T-helper 17 cell (primary cell): ENCODE results near the gene CCDC167. TPM values are rescaled to one million over a fixed set of nuclear protein-coding genes. Genes with fewer than 3 reads are reported as not detected.

Experiments
- ATAC-seq: fragments of 150-1000 bp; cut with Tn5 transposase; 2 replicates; pipeline ENCODE4 v1.10.0; 2021; ENCODE audit warnings: mild to moderate bottlenecking, moderate library complexity
- DNase-seq, 3 donors: peaks; one replicate each; pipeline versions ENCODE4 v3.0.0 to v3.0.0-alpha.2; 2020 to 2021
- H3K9me3 ChIP-seq: one replicate; pipeline ENCODE4 v1.7.0; 2013; ENCODE audit warnings: low read length, mild to moderate bottlenecking; ENCODE audit not compliant: control insufficient read depth, poor library complexity, severe bottlenecking
- H3K27ac Mint-ChIP-seq: one replicate; pipeline ENCODE4 v1.8.0; 2022; ENCODE audit warnings: mild to moderate bottlenecking, moderate library complexity, mixed read lengths
- H3K27me3 Mint-ChIP-seq: one replicate; pipeline ENCODE4 v1.8.0; 2022; ENCODE audit warnings: mixed read lengths
- H3K36me3 Mint-ChIP-seq: one replicate; pipeline ENCODE4 v1.8.0; 2022; ENCODE audit warnings: low read depth, mixed read lengths
- H3K4me1 Mint-ChIP-seq: one replicate; pipeline ENCODE4 v1.8.0; 2022; ENCODE audit warnings: mild to moderate bottlenecking, mixed read lengths
- H3K4me3 Mint-ChIP-seq: one replicate; pipeline ENCODE4 v1.8.0; 2022; ENCODE audit warnings: mild to moderate bottlenecking, moderate library complexity, mixed read lengths
- total RNA-seq, 4 donors: library from RNA in 2 of 4; stranded (reverse) in 2 of 4; gene quantifications; one replicate each; pipeline ENCODE4 v1.2.3 and lab custom pipeline; 2022 to 2026

Gene CCDC167
- total RNA-seq, 2 donors from 2014 or later, result 29.6 to 43.7 TPM

DNA sequence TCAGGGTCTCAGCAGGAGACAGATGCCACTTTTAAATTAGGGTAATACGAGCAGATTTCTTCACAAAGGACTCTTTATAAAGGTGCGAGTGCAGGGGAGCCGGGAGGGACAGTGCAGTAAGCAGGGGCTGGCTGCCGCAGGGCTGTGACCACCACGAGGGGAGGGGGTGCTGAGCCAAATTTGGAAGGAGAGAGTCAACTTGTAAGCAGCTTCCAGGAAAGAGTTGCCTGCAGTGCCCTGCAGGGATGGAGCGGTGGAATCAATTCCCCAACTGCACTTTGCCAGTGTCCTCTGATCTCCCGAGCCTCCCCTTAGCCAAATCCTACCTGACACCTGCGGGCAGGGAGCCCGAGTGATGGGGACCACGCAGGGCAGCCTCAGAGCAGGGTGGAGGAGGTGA is 13.9 kb upstream of the CCDC167 start:
- peaks cover 74% of the 10 kb centered on the region for H3K4me1 Mint-ChIP-seq
- no peaks in the 10 kb centered on the region for H3K9me3 ChIP-seq
- peak overlapping the region; percentile 100 for H3K27ac Mint-ChIP-seq
- peak overlapping the region; percentile 72 for H3K4me3 Mint-ChIP-seq
- no peaks in the 10 kb centered on the region for H3K27me3 Mint-ChIP-seq
- H3K36me3 Mint-ChIP-seq, result no peaks in the 10 kb centered on the region
- DNase-seq (no peak), ATAC-seq (no peak)

DNA sequence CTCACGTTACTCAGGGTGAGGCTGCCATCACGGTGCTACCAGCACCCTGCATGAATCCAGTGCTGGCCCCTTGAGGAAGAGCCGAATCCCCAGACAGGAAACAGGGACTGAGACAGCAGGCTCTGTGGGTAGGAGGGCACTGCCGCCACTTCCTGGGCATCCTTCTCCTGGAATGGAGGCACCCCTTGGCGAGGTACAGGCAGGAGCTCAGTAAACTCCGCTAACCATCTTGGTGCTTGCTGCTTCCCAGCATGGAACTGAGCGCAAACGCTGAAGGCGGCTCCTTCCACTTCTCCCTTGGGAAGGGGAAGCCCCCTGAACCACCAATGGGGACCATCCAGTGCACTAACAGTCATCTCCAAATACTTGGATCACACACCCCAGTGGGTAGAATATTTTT is 13.5 kb upstream of the CCDC167 start:
- Mint-ChIP-seq H3K4me3 (peak overlapping the region; percentile 72), H3K27ac (peak overlapping the region; percentile 100), H3K4me1 (peaks cover 74% of the 10 kb centered on the region), H3K36me3 (no peaks in the 10 kb centered on the region), H3K27me3 (no peaks in the 10 kb centered on the region)
- DNase-seq (no peak), ATAC-seq (no peak)
- H3K9me3 ChIP-seq, result no peaks in the 10 kb centered on the region

DNA sequence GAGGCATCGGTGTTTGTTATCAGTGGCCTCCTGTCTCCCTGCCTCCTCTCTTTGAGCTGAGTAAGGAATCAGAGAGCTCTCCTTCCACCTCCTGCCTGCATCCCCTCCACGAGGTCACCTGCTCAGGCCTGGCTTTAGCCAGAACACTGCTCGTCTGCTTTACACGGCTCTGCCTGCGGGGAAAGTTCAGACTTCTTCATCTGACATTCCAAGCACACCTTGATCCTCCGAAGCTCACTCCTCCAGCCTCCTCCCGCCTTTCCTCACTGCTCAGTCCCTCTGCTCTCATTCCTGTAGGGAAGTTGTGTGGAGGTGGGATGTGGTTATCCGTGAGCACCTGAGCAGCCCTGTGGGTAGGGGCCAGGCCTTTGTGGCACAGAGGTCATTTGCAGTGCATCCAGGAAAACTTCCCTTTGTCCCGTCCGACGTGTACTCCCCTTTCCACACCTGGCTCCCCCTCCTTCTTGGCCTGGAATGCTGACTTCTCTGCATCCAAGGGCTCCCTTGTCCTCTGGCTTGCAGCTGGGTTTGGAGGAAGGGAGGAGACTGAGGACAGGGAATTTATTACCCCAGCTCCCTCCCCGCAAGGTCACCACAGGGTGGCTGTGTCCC is 12.8 kb upstream of the CCDC167 start:
- DNase-seq (no peak), ATAC-seq (no peak)
- no peaks in the 10 kb centered on the region for H3K9me3 ChIP-seq
- peak overlapping the region; percentile 72 for H3K4me3 Mint-ChIP-seq
- peak overlapping the region; percentile 100 for H3K27ac Mint-ChIP-seq
- no peaks in the 10 kb centered on the region for H3K36me3 Mint-ChIP-seq
- peaks cover 71% of the 10 kb centered on the region for H3K4me1 Mint-ChIP-seq
- H3K27me3 Mint-ChIP-seq, result no peaks in the 10 kb centered on the region

DNA sequence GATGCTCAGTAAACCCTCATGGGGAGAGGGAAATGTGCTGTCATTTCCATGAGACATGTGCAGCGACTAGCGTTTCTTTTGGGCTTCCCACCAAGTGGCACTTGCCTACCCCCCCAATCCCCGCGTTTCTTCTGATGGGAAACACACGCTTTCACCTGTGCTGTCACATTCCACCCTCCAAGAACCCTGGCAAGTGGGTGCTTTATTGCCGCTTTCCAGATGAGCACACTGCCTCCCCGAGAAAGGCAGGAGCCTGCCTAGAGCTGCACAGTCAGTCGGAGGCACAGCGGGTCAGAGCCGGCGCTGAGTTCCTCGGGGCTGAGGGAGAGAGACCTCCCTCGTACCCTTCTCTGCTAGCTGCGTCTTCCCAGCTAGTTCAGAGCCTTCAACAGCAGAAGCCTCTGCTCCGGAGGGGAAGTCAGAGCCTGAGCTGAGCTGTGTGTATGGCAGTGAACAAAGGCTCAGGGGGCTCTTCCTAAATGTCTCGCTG is 12.3 kb upstream of the CCDC167 start:
- no peaks in the 10 kb centered on the region for H3K9me3 ChIP-seq
- DNase-seq (no peak), ATAC-seq (no peak)
- H3K36me3 Mint-ChIP-seq, result no peaks in the 10 kb centered on the region
- peak overlapping the region; percentile 77 for H3K27ac Mint-ChIP-seq
- H3K4me1 Mint-ChIP-seq, result peaks cover 66% of the 10 kb centered on the region
- H3K27me3 Mint-ChIP-seq, result no peaks in the 10 kb centered on the region
- H3K4me3 Mint-ChIP-seq, result no peak overlapping the region

DNA sequence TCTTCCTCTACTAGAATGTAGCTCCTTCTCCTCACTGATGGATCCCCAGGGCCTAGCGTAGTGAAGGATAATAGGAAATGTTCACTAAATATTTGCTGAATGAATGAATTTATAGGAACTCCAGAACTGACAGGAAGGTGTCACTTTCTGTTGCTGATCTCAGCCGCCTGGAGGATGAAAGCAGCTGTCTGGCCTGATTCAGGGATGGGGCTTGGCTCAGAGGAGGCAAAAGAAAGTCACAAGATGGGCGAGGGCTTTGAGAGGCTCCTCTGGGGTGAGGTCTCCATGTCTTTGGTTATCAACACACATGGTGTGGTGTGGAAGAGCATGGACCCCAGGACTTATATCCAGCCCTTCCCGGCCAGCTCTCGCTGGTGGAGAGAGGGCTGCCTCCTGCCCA is 11.5 kb upstream of the CCDC167 start:
- H3K9me3 ChIP-seq, result no peaks in the 10 kb centered on the region
- H3K36me3 Mint-ChIP-seq, result no peaks in the 10 kb centered on the region
- no peaks in the 10 kb centered on the region for H3K27me3 Mint-ChIP-seq
- ATAC-seq (no peak), DNase-seq (no peak)
- H3K27ac Mint-ChIP-seq, result peak overlapping the region; percentile 77
- H3K4me3 Mint-ChIP-seq, result peak overlapping the region; percentile 55
- peaks cover 58% of the 10 kb centered on the region for H3K4me1 Mint-ChIP-seq

DNA sequence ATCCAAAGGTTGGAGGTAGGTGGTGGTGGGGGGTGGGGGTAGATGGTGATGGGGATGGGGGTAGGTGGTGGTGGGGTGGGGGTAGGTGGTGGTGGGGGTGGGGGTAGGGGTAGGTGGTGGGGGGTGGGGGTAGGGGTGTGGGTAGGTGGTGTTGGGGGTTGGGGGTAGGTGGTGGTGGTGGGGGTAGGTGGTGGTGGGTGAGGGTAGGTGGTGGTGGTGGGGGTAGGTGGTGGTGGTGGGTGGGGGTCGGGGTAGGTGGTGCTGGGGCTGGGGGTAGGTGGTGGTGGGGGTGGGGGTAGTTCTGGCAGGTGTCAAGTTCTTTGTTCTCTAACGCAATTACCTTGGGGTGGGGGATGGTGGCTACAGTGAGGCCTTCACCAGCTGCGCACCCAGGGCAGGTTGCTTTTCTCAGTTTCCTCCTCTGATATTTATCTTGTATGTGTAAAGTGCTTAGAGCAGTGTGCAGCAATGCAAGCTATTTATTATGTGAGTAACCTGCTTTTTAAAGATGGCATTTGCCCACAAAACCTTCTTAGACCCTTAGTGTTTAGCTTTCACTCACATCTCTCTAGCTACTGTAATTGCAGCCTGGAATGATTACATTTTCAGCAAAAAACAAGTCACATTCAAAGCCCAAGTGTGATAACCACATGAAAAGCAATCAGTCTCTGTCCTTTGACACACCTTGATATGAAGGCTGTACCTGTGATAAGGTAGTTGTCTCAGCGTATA is 8.2 kb upstream of the CCDC167 start:
- Mint-ChIP-seq H3K36me3 (no peaks in the 10 kb centered on the region), H3K4me1 (peaks cover 56% of the 10 kb centered on the region), H3K27me3 (no peaks in the 10 kb centered on the region), H3K27ac (peak overlapping the region; percentile 100), H3K4me3 (peak overlapping the region; percentile 68)
- no peaks in the 10 kb centered on the region for H3K9me3 ChIP-seq
- no peak for DNase-seq
- ATAC-seq, result peak; percentile 55

DNA sequence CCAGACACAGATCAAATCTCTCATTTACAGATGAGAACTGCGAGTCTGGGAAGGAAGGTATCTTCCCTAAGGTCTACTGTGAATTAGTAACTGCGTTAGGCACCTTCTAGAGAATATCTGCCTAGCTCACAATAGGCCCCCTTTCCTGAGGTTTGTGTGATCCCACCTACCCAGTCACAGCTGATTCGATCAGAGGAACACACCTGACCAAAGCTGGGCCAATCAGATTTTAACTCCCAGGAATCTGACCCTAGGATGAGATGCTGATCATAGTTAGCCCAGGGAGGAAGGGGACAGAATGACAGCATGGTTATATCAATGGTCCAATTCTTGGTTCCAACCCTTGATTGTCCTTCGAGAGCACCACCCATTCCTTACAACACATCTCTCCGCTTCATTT is 7.4 kb upstream of the CCDC167 start:
- ATAC-seq (no peak), DNase-seq (no peak)
- H3K9me3 ChIP-seq, result no peaks in the 10 kb centered on the region
- H3K4me1 Mint-ChIP-seq, result peaks cover 59% of the 10 kb centered on the region
- H3K36me3 Mint-ChIP-seq, result no peaks in the 10 kb centered on the region
- peak overlapping the region; percentile 64 for H3K4me3 Mint-ChIP-seq
- no peaks in the 10 kb centered on the region for H3K27me3 Mint-ChIP-seq
- peak overlapping the region; percentile 100 for H3K27ac Mint-ChIP-seq

DNA sequence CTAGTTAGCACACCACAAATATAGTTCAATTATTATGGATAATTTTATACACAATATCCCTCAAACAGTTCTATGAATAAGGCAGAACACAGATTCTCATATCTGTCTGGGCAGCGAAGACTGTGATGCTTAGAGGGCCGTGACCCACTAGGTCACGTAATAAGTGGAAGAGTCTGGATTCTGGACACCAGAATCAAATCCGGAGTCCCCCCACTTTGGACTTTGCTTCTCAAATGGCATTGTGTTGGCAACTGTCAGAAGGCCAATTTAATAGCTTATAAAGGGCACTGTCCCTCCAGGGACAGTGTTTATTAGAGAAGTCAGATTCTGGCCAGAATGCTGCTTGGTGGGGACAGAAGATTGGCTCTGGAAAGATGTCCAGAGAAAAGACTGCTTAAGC is 6.8 kb upstream of the CCDC167 start:
- ATAC-seq (no peak), DNase-seq (no peak)
- H3K27ac Mint-ChIP-seq, result peak overlapping the region; percentile 100
- no peak overlapping the region for H3K4me3 Mint-ChIP-seq
- no peaks in the 10 kb centered on the region for H3K27me3 Mint-ChIP-seq
- H3K9me3 ChIP-seq, result no peaks in the 10 kb centered on the region
- H3K36me3 Mint-ChIP-seq, result no peaks in the 10 kb centered on the region
- H3K4me1 Mint-ChIP-seq, result peaks cover 62% of the 10 kb centered on the region

DNA sequence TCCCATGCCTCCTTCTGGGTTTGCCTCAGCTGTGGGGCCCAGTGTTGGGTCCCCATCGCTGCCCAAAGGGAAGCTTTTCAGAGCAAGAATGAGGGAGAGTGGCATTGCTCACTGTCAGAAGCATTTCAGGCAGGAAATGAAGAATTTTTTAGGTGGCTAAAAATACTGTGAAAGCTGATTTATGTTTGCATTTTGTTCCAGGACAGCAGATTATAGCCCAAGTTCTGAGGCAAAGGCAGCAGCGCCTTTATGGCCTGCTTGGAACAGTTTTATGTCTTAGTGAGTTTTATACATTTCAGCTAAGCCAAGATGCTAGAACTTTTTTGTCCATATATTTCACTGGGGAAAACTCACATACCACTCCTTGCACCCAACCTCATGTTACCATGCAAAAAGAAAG is 4.3 kb upstream of the CCDC167 start:
- H3K4me1 Mint-ChIP-seq, result peaks cover 68% of the 10 kb centered on the region
- H3K36me3 Mint-ChIP-seq, result peaks cover 3% of the 10 kb centered on the region
- H3K9me3 ChIP-seq, result no peaks in the 10 kb centered on the region
- peak overlapping the region; percentile 88 for H3K4me3 Mint-ChIP-seq
- ATAC-seq, result no peak
- H3K27me3 Mint-ChIP-seq, result no peaks in the 10 kb centered on the region
- DNase-seq, result no peak
- H3K27ac Mint-ChIP-seq, result peak overlapping the region; percentile 100

DNA sequence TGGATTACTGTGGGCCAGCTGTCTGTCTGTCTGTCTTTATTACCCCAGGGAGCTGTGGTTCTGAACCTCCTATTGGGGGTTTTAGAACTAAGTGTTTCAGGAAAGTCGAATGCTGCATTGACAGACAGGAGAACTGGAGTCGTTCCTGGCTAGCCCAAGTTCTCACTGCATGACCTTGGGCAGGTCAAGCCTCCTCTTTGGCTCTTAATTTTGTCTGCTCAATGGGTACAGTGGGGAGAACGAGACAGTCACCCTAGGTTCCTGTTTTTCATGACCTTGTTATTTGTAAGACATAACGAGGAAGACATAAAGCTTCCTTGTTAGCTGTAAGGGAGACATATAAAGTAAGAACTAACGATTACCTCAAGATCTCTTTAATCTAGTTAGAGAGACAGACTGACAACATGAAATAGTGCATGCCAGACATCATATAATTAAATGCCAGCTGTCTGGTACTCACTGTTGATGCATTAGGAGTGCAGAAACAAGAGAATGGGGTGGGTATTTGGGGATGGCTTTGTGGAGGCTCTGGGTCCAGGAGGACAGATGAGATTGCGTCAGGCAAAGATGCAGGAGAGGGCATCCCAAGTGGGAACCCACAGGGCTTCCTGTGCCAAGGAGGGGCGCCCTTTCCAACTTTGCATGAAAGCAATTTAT is 3.7 kb upstream of the CCDC167 start:
- peak overlapping the region; percentile 88 for H3K4me3 Mint-ChIP-seq
- no peaks in the 10 kb centered on the region for H3K27me3 Mint-ChIP-seq
- H3K4me1 Mint-ChIP-seq, result peaks cover 68% of the 10 kb centered on the region
- peaks cover 3% of the 10 kb centered on the region for H3K36me3 Mint-ChIP-seq
- ATAC-seq, result no peak
- H3K27ac Mint-ChIP-seq, result peak overlapping the region; percentile 100
- no peak for DNase-seq
- H3K9me3 ChIP-seq, result no peaks in the 10 kb centered on the region

DNA sequence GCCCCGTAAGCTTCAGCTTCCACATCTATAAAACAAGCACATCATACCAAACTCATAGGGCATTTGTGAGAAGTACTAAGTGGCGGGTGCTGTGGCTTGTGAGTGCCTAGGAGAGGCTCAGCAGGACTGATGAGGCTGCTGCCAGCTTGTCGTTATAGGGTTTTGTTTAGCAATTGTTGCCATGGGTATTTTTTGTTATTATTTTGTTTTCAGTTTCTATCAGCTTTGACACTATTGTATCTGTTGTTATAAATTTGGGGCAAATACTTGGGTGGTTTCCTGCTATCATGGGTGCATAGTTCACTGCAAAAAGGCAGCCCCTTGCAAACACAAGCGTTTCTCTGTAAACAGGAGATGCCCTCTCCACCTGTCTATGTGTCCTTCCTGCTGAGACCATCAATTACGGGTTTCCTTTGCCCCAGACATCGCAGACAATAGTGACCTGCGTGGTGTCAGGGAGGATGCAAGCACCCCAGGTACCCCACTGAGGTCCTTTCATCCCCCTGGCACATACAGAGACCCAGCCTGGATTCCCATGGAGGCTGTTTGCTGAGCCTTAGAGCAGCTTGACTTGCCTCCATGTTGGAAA is 3.1 kb upstream of the CCDC167 start:
- peak overlapping the region; percentile 100 for H3K27ac Mint-ChIP-seq
- H3K27me3 Mint-ChIP-seq, result no peaks in the 10 kb centered on the region
- ATAC-seq, result peak; percentile 76
- no peaks in the 10 kb centered on the region for H3K9me3 ChIP-seq
- peak; percentile 57 to 71 (median 71) for DNase-seq
- H3K36me3 Mint-ChIP-seq, result peaks cover 3% of the 10 kb centered on the region
- peaks cover 66% of the 10 kb centered on the region for H3K4me1 Mint-ChIP-seq
- peak overlapping the region; percentile 88 for H3K4me3 Mint-ChIP-seq

DNA sequence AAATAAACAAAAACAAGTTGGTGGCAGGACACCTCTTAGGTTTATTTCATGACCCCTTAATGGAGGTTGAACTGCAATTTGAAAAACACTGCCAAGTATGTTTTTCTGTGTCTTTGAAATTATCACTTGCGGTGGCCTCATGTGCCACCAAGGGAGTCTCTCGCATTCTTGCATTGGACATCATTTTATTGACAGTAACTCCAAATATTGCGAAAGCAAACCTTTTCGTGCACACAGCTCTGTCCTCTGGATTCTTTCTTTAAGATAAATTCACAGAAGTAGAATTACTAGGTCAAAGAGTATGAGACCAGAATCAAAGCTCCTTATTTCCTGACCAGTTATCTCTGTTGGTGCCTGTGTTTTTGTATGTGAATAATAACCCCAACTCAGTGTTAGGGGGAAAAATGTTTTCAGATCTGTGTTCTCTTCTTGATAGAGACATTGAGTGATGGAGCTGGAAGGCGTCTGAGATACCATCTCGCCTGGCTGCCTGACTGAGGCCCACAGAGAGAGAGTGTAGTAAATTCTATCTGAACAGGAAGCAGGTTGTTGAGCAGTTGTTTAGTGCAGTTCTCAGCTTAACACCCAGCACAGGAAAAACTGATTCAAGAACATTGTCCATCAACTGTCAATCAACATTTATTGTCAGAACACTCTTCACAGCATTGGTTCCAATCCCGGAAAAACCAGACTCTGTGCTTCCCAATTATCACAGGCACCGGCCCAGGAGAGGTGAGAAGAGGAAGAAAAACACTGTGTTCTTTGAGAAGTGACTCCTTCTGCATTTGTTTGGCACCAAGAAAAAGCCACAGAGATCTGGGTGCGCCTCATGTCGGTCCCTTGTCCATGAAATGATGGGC is 2.2 kb upstream of the CCDC167 start:
- H3K4me3 Mint-ChIP-seq, result peak overlapping the region; percentile 88
- ATAC-seq (peak; percentile 20), DNase-seq (no peak)
- no peaks in the 10 kb centered on the region for H3K9me3 ChIP-seq
- peaks cover 74% of the 10 kb centered on the region for H3K4me1 Mint-ChIP-seq
- H3K27me3 Mint-ChIP-seq, result no peaks in the 10 kb centered on the region
- H3K36me3 Mint-ChIP-seq, result peaks cover 3% of the 10 kb centered on the region
- peak overlapping the region; percentile 100 for H3K27ac Mint-ChIP-seq
